GM18507 (cell line): ENCODE measurements around the gene HSPB7.
"Not testable (repeated sequence)": the region's sequence is repeated elsewhere in the genome, so short reads cannot be mapped to it uniquely, and the experiment has no call there.

Source experiments
- DNase-seq: peaks from one replicate; pipeline ENCODE4 v3.0.0; 2011; ENCODE audit warnings: low read depth; ENCODE audit not compliant: insufficient read length; ENCODE audit errors: extremely low spot score
- FAIRE-seq: peaks from 2 replicates; lab custom pipeline; 2011; peaks lifted over from hg19 to GRCh38; lab: Jason Lieb, UNC

HSPB7 gene

GRCh38 chr1:16026723-16027484 lies 9.1 kb upstream of the HSPB7 start:
- FAIRE-seq (no peak), DNase-seq (no peak)

GRCh38 chr1:16026302-16026701 lies 8.5 kb upstream of the HSPB7 start:
- not testable (repeated sequence) for DNase-seq, FAIRE-seq

- no peak for FAIRE-seq
- no peak for DNase-seq
These were observed 5.3 kb upstream of the HSPB7 start for GRCh38 chr1:16023050-16023653.

- FAIRE-seq: no peak
- DNase-seq: no peak
These were observed 4.5 kb upstream of the HSPB7 start for GRCh38 chr1:16022393-16022792.

GRCh38 chr1:16021681-16022080 lies 3.8 kb upstream of the HSPB7 start, which contains the start of gene CLCNKA:
Gene CLCNKA (plus strand): TSS chr1:16022036. CDS start chr1:16022620, 584 bp downstream.
- FAIRE-seq: no peak
- no peak for DNase-seq

- not testable (repeated sequence) for FAIRE-seq, DNase-seq
These were observed 3.0 kb upstream of the HSPB7 start for GRCh38 chr1:16020878-16021277.

GRCh38 chr1:16020325-16020724 lies 2.5 kb upstream of the HSPB7 start:
- FAIRE-seq: no peak
- DNase-seq: no peak

- DNase-seq (no peak), FAIRE-seq (no peak)
These were observed 1.9 kb upstream of the HSPB7 start for GRCh38 chr1:16019644-16020277.

GRCh38 chr1:16018749-16019643 lies 1.2 kb upstream of the HSPB7 start:
- no peak for FAIRE-seq

GRCh38 chr1:16018308-16018707 lies 465 bp upstream of the HSPB7 start:
- no peak for FAIRE-seq
- no peak for DNase-seq

More at GRCh38 chr1:16018749-16019643, 1.2 kb upstream of the HSPB7 start:
- DNase-seq: no peak

GRCh38 chr1:16017076-16017460 lies 775 bp downstream of the HSPB7 start:
- DNase-seq (no peak), FAIRE-seq (no peak)

GRCh38 chr1:16015960-16016901 lies 1.6 kb downstream of the HSPB7 start:
- FAIRE-seq (no peak), DNase-seq (no peak)

GRCh38 chr1:16015491-16015890 lies 2.4 kb downstream of the HSPB7 start:
- no peak for FAIRE-seq
- no peak for DNase-seq

- no peak for FAIRE-seq
These were observed 3.0 kb downstream of the HSPB7 start for GRCh38 chr1:16014509-16015482.

GRCh38 chr1:16013908-16014258 lies 4.0 kb downstream of the HSPB7 start:
- DNase-seq (no peak), FAIRE-seq (no peak)

More at GRCh38 chr1:16014509-16015482, 3.0 kb downstream of the HSPB7 start:
- DNase-seq: no peak

- DNase-seq (no peak), FAIRE-seq (no peak)
These were observed 4.5 kb downstream of the HSPB7 start for GRCh38 chr1:16013220-16013907.

GRCh38 chr1:16012590-16013219 lies 5.1 kb downstream of the HSPB7 start:
- DNase-seq: no peak
- FAIRE-seq: peak; percentile 56
